GM12892 (cell line): ENCODE results near the gene DNM3.

Experiments used
- POLR2A ChIP-seq: IDR thresholded peaks from 2 replicates; pipeline ENCODE4 v1.6.1; 2011; ENCODE audit warnings: low read depth, low read length, control low read depth
- POLR2AphosphoS5 ChIP-seq: IDR thresholded peaks from 2 replicates; pipeline ENCODE4 v1.6.1; 2011; ENCODE audit warnings: low read depth, low read length, control low read depth
- TAF1 ChIP-seq: IDR thresholded peaks from 2 replicates; pipeline ENCODE4 v1.6.1; 2011; ENCODE audit warnings: low read depth, mild to moderate bottlenecking, control low read depth, low read length, borderline replicate concordance

DNA sequence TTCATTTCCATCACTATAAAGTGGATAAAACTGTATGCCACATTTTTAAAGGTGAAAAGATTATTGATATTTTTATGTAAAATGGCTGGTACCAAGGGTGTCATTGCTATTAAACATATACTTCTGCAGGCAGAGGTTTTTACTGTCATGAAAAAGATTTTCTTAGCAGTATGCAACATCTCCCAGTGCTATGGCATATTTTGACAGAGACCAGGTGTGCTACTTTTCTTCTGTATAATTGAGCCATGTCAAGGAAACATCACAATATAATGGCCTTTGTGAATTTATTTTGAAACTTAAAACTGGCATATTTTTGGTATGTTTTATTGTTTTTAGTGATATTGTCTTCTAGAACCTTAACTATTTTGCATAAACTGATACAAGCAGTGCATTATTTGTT is 362.6 kb downstream of the DNM3 start:
- no peak for TF ChIP-seq TAF1
- no peak for TF ChIP-seq POLR2A
- no peak for TF ChIP-seq POLR2AphosphoS5
